Measurements from ENCODE around the gene EXOG.

EXOG gene

DNA sequence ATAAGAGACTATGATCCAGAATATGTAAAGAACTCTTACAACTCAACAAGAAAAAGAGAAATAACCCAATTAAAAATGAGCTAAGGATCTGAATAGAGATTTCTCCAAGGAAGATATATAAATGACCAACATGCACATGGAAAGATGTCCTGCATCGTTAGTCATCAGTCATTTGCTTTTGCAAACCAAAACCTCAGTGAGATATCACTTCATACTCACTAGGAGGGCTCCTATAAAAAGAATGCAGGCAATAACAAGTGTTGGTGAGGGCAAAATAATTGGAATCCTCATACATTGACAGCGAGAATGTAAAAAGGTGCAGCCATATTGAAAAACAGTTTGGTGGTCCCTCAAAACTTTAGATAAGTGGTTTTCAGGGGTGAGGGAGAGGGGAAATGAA, 56.9 kb downstream of the EXOG start:
- in situ Hi-C loops (cut with HindIII; ENCODE audit: low sequenced_read_pairs): no loop called here
- no peak overlapping the region for H3K4me3 ChIP-seq (ENCODE audit: low read depth, low read length)
- TF ChIP-seq CTCF (IDR thresholded peaks at IDR 0.05; ENCODE audit: low read depth, low read length): no peak
- no peak for DNase-seq (ENCODE audit: low read depth, low spot score)

DNA sequence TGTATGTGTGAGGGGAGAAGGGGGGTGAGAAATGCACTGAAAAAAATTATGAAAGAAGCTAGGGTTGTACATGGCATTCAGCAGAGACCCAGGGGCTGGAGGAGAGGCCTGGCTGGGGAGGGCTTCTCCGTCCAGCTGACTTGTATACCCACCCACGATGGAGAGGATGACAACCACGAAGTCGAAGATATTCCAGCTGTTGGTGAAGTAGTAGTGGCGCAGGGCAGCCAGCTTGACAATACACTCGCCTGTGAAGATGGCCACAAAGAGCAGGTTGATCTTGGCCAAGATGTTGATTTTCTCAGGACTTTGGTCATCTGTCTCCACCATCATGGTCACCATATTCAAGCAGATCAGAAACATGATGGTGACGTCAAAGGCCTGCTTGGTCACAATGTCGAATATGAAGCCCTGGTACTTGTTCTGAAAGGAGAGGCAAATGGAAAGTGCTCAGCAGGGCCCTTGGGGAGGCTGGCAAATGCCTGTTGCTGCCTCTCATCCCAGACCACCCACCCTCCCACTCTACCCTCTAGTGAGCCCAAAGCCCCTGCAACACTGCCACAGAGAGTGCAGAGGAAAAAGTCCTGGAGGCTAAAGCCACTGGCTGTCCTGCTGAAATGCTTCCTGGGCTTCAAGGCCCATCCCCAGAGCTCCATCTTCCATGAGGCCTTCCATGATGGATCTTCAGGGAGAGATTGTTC, 58.1 kb downstream of the EXOG start:
- no peak for TF ChIP-seq CTCF (IDR thresholded peaks at IDR 0.05; ENCODE audit: low read depth, low read length)
- DNase-seq (ENCODE audit: low read depth, low spot score): no peak
- H3K4me3 ChIP-seq (ENCODE audit: low read depth, low read length): no peak overlapping the region
- in situ Hi-C loops (cut with HindIII; ENCODE audit: low sequenced_read_pairs): no loop called here

- no peak overlapping the region for H3K4me3 ChIP-seq (ENCODE audit: low read depth, low read length)
- no peak for TF ChIP-seq CTCF (IDR thresholded peaks at IDR 0.05; ENCODE audit: low read depth, low read length)
- DNase-seq (ENCODE audit: low read depth, low spot score): no peak
- in situ Hi-C loops (cut with HindIII; ENCODE audit: low sequenced_read_pairs): no loop called here
Observed at GRCh38 chr3:38555149-38555840, 59.2 kb downstream of the EXOG start.

- H3K4me3 ChIP-seq (ENCODE audit: low read depth, low read length): no peak overlapping the region
- no peak for DNase-seq (ENCODE audit: low read depth, low spot score)
- no peak for TF ChIP-seq CTCF (IDR thresholded peaks at IDR 0.05; ENCODE audit: low read depth, low read length)
- in situ Hi-C loops (cut with HindIII; ENCODE audit: low sequenced_read_pairs): no loop called here
Observed at GRCh38 chr3:38555926-38556325, 59.8 kb downstream of the EXOG start.

DNA sequence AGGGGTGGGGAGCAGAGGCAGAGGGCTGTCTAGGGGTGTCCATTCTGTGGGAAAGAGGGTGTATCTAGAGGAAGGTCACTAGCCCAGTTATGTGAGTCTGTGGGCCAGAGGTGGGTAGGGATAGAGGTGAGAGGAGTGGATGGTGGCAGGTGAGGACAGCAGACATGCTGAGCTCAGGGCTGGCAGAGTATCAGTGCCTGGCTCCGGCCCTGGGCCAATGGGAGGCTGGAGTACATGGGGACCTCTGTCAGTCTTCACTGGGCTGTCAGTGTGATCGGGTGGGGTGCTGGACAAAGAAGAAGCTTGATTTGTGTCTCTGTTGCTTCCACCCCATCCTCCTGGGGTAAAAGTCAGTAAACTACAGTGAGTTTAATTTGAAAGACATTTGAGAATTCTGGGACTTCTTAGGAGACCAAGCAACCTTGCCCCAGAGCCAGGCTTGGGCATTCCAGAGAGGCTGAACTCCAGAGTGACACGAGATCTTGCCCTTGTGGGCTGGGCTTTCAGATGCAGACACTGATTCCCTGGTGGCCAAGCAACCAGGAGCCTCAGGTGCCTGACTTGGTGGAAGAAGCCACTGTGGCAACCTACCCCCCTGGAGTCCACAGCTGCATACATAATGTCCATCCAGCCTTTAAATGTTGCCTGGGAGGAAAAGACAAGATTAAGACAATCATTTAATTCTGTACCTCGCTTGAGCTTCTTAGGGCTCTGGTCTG, 60.7 kb downstream of the EXOG start:
- no peak for TF ChIP-seq CTCF (IDR thresholded peaks at IDR 0.05; ENCODE audit: low read depth, low read length)
- no peak overlapping the region for H3K4me3 ChIP-seq (ENCODE audit: low read depth, low read length)
- in situ Hi-C loops (cut with HindIII; ENCODE audit: low sequenced_read_pairs): no loop called here
- DNase-seq (ENCODE audit: low read depth, low spot score): no peak

- no peak overlapping the region for H3K4me3 ChIP-seq (ENCODE audit: low read depth, low read length)
- in situ Hi-C loops (cut with HindIII; ENCODE audit: low sequenced_read_pairs): no loop called here
- TF ChIP-seq CTCF (IDR thresholded peaks at IDR 0.05; ENCODE audit: low read depth, low read length): no peak
- no peak for DNase-seq (ENCODE audit: low read depth, low spot score)
Observed at GRCh38 chr3:38558864-38559263, 62.7 kb downstream of the EXOG start.
